Renal cortical epithelial cell (primary cell): ENCODE measurements around the gene PAX7. TPM values are rescaled to one million over a fixed set of nuclear protein-coding genes. Genes with fewer than 3 reads are reported as not detected.

Experiments used
- DNase-seq: peaks from one replicate; pipeline ENCODE4 v3.0.0-alpha.2; 2011; ENCODE audit warnings: low read depth
- total RNA-seq: library from RNA; depleted of rRNA; stranded (reverse); fragments of >200 nt; gene quantifications from 2 replicates; pipeline ENCODE4 v1.2.3, GENCODE V29; 2014

PAX7 gene
- total RNA-seq, 1 donor from 2014 or later: not detected

- DNase-seq: no peak
Measured at GRCh38 chr1:18701183-18701582, 70.5 kb downstream of the PAX7 start.

- peak; percentile 9 for DNase-seq
Measured at GRCh38 chr1:18703041-18703621, 72.5 kb downstream of the PAX7 start.

- no peak for DNase-seq
Measured at GRCh38 chr1:18705811-18706210, 75.2 kb downstream of the PAX7 start.

- no peak for DNase-seq
Measured at GRCh38 chr1:18707696-18708257, 77.1 kb downstream of the PAX7 start.

GRCh38 chr1:18710002-18710401 lies 79.4 kb downstream of the PAX7 start:
- DNase-seq: no peak

- no peak for DNase-seq
Measured at GRCh38 chr1:18711003-18711402, 80.4 kb downstream of the PAX7 start.

GRCh38 chr1:18711536-18712251 lies 81.0 kb downstream of the PAX7 start:
- no peak for DNase-seq

GRCh38 chr1:18712252-18712600 lies 81.6 kb downstream of the PAX7 start:
- DNase-seq: no peak

- DNase-seq: no peak
Measured at GRCh38 chr1:18714404-18715175, 83.9 kb downstream of the PAX7 start.

- DNase-seq: no peak
Measured at GRCh38 chr1:18716112-18716784, 85.6 kb downstream of the PAX7 start.

- no peak for DNase-seq
Measured at GRCh38 chr1:18716785-18717678, 86.4 kb downstream of the PAX7 start.

GRCh38 chr1:18719786-18720451 lies 89.3 kb downstream of the PAX7 start:
- peak; percentile 3 for DNase-seq

- no peak for DNase-seq
Measured at GRCh38 chr1:18721041-18721440, 90.4 kb downstream of the PAX7 start.

- DNase-seq: no peak
Measured at GRCh38 chr1:18721776-18722175, 91.1 kb downstream of the PAX7 start.

GRCh38 chr1:18722270-18722669 lies 91.6 kb downstream of the PAX7 start:
- DNase-seq: no peak

- no peak for DNase-seq
Measured at GRCh38 chr1:18723206-18723605, 92.6 kb downstream of the PAX7 start.

GRCh38 chr1:18723701-18724411 lies 93.2 kb downstream of the PAX7 start:
- no peak for DNase-seq

GRCh38 chr1:18724801-18725200 lies 94.2 kb downstream of the PAX7 start:
- no peak for DNase-seq

GRCh38 chr1:18725231-18725895 lies 94.7 kb downstream of the PAX7 start:
- no peak for DNase-seq
